Medulla oblongata (tissue), 1 donor: ENCODE data around the gene OLA1.

Experiments
- DNase-seq: peaks from one replicate; pipeline ENCODE4 v3.0.0-alpha.2; 2015; ENCODE audit errors: extremely low spot score

OLA1 gene

GRCh38 chr2:174035981-174036742 is 212.2 kb downstream of the OLA1 start:
- no peak for DNase-seq

DNA sequence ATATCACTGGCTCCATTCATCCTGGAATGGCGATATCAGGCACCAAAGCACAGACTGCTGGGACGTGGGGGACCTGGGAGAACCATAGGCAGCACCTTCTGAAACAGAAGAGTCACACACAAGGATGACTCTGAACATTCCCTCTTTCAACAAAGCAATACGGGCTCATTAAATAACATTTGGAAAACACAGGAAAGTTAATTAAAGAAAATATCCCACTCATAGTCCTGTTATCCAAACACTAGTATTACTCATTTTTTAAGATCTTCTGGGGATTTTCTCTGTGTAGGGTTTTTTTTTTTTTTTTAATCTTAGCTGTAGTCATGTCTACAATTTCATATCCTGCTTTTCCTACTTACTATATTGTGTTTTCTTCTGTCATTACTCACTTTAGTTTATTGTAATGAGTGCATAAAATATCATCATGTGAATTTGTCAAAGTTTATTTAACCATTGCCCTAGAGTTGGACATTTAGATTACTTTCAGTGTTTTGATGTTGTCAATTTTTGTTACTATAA is 213.2 kb downstream of the OLA1 start:
- no peak for DNase-seq

DNA sequence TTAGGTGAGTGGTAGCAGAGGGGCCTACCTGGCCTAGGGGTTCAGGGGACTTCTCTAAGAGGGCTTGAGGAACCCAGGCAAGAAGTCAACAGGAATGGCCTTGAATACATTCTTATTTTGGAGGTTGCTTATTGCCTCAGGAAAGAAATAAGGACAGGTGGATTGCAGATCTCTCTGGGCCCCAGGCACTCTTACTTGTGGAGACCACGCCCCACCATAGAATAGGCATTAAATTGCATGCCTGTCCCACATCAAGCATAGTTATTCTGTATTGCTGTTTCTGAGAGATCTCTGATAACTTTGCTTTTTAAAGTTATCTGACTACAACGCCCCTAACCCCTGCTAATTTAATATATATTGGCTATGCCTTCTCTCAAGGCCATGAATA is 215.2 kb downstream of the OLA1 start:
- DNase-seq: no peak

DNA sequence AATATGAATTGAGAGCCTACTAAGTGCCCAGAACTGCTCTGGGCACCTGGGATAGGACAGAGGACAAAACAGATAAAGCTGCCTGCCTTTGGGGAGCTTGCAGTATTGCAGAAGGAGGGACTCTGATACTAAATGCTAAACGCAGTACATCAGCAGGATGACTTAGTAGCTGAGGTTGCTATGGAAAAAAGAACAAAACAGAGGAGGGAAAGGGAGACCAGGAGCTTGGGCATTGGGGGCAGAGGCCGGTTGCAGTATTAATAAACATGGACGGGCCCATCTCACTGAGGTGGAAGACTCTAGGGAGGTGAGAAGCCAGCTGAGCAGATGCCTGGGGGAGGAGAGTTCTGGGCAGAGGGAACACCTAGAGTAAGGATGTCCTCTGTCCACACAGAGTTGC is 217.1 kb downstream of the OLA1 start:
- no peak for DNase-seq

GRCh38 chr2:174028935-174029334 is 219.4 kb downstream of the OLA1 start:
- DNase-seq: no peak

- DNase-seq: no peak
Measured at GRCh38 chr2:174027956-174028355, 220.4 kb downstream of the OLA1 start.

DNA sequence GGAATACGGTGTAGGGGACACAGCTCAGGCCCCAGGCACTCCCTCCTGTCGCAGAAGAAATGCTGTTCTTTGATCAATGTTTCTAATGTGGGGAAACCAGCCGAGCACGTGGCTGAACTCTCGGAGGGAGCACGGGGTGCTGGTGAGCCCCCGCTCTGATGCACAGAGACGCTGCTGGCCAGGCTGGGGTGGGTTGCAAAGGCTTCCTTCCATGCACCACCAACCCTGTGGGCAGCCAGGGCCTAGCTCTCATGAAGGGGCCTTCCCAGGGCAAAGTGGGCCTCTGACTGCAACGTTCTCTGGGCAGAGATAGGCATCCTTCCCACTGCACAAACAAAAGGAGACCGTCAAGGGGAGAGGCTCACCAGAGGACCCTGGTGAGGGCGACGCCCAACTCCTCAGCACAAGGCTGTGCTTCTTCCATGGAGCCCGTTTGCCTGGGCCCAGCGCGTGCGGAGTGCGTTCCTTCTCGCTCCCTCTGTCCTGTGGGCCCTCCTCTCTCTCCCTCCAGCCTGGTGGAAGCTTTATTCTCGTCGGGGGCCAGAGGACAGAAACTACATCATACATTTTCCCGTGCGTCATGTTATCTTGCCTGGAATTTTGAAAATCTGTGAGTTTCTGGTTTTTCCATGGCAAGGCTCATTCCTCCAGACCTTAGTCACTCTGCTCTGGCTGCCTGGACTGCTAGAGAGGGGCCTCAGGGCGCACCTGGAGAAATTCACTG is 222.0 kb downstream of the OLA1 start:
- no peak for DNase-seq

GRCh38 chr2:174025271-174026121 is 222.8 kb downstream of the OLA1 start:
- DNase-seq: peak; percentile 74

DNA sequence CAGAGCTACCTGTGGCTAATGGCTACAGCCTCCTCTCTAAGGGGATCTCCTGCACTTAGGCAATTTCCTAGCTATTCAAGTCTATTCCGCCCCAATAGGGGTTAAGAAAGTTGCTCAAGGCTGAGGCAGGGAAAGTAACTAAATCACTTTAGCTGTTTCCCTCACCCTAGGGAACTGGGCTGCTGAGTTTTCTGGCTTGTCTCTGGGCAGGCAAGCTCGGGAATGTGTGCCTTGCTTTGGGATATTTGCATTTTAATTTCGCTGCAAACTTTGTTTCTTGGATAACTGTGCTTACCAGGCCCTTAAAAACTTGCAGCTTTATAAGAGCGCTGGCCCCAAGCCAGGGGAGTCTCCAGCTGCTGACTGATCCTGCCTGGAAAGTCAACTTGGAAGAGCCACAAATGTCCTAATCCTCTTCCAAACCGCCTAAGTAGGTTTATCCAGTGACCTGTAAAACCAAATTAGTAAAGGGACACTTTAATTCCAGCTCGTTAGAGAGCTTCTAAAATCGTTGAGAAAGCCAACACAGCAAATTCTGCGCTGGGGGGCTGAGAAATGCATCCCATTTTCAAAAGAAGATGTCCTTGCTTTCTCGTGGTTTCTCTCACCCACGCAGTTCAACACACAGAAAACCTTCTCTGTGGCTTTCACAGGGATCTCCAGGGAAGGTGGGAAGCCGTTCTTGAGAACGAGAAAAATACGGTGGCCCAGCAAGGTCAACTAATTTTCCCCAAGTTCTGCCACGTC is 223.6 kb downstream of the OLA1 start:
- DNase-seq: peak; percentile 70

DNA sequence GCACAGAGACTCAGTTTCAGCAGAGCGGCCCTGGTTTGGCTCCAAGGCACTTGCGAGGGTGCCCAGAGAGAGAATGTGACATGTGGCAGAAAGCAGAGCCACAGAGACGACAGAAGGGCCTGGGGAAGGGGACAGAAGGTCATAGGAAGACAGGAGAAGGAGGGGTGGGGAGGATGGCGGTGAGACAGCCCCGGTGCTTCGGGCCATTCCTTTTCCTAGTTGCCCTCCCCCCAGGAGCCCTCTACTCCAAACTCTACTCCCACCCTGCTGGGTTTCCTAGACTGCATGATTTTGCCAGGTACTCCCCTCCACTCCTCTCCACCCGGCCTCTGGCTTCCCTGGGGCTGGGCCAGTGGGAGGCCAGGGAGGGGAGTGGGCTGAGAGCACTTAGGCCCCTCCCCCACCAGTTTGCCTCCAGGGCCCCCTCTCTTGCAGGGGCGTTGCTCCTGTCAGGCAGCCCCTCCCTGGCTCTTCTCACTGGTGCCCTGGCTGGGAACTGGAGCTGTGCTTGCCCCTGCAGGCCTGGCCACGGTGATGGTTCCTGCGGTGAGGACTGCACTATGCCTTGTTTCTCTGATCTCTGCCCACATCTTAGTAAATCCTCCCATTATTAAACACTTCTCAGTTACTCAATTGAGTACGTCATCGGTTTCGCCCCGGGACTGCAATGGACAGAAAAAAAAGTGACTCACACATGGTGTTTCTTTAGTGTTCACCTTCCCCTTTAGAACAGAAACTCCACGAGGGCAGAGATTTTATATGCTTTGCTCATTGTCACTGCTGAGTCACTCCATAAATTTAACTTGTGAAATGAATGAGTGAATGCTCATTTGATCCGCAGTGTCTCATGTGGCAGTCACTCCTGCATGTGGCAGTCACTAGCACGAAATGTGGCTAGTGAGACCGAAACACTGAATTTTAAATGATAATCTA is 224.5 kb downstream of the OLA1 start:
- peak; percentile 43 for DNase-seq
